ENCODE data around the gene STRADB.
A peak's percentile ranks its signal among the peaks of the same experiment; 100 is the strongest.
"Not testable (repeated sequence)": the region's sequence is repeated elsewhere in the genome, so short reads cannot be mapped to it uniquely, and the experiment has no call there.

STRADB gene

DNA sequence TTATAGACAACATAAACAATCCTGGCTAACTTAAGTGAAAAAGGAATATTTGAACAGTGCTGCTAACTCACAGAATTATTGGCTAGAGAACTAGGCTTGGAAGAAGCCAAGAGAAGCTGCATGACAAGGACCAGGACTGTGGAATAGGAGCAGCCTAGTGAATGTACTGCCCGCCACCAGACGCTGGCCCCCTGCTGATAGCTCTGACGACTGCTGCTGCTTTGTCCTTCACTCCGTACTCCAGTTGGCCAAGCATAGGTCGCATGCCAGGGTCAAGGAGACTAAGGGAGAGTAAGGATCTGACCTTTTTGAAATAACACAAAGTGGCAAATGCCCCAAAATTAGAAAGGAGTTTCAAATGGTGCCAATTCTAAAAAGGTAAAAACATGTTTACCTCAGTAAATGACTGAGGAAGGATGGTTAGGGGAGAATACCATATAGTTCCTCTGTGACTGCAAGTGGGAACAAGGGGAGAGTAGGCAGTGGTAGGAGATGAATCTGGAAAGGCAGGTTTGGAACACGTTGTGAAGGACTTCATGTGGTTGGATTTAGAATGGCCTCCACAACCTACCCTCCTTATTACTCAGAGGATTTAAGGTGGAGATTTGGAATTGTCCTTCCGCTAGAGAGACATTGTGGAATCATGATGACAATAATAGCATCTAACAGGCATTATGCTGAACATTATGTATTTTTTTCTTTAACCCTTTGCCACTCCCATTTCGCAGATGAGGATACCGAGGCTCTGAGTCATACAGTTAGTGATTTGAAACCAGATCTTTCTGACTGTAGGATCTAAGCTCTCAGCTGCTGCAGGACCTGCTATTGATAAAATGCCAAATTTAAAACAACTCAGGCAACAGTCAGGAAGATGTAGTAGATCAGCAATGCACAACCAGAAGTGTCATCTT, 19.5 kb downstream of the STRADB start:
- DNase-seq, result no peak

GRCh38 chr2:201471732-201472393, 20.3 kb downstream of the STRADB start:
- no peak for DNase-seq

DNA sequence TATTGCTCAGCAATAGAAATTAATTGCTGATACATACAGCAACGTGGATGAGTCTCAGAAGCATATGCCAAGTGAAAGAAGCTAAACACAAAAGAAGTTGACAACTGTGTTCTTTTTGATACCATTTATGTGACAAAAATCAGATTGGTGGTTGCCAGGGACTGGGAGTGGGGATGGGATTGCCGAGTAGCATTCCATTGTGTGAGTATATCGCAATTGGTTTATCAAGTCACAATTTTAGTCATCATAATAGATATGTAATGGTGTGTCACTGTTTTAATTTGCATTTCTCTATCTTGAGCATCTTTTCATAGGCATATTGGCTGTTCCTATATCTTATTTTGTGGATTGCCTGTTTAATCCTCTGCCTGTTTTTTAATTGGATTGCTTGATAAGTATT, 20.9 kb downstream of the STRADB start:
- DNase-seq, result no peak

- DNase-seq, result no peak
These were observed 31.0 kb downstream of the STRADB start for GRCh38 chr2:201482543-201482942.

GRCh38 chr2:201483342-201483741, 31.8 kb downstream of the STRADB start:
- DNase-seq, result no peak

DNA sequence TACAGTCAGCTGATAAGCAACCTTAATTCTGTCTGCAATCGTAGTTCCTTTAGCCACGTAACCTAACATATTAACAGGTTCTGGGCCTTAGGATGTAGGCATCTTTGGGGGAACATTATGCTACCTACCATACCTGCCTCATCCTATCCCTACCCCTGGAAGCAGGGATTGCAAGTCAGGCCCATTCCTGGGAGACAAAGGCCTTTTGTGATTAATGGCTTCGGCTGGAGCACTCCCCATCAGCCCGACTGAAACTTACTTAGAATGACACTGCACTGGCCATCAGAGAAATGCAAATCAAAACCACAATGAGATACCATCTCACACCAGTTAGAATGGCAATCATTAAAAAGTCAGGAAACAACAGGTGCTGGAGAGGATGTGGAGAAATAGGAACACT, 32.2 kb downstream of the STRADB start:
- not testable (repeated sequence) for DNase-seq

- DNase-seq, result no peak
These were observed 33.3 kb downstream of the STRADB start for GRCh38 chr2:201484805-201485204.

DNA sequence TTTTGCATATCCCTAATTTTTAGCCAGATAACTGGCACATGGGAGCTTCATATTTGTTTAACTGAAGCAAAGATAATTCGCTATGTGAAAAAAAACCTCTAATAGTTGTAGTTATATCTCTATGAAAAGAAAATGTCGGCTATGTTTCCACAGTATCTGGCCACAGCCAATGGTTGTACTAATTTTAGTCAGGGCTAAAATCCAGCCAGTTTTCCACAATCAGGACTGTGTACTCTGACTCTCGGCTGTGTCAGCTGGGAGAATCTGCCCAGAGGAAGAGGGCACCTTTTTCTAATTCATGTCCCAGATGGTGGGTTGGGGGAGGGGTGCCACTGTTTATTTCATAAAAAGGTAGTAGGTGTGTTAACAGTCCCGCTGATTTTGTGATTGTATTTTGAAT, 38.8 kb downstream of the STRADB start:
- DNase-seq, result no peak

DNA sequence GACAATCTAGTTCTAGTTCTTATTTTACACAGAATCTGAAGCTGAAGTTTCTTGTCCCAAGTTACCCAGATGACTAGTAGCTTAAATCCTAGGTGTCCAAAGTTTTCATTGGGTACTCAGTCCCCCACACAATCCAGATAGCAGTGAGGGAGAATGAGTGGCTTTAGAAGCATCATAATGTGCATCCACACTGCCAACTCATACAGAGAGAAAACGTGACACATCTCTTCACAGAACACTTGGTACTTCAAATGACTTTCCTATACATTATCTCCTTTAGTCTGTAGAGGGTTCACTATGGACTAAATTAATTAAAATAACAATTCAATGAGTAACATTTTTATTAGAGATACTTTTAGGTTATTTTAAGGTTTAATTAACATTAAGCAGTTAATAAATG, 45.2 kb downstream of the STRADB start:
- no peak for DNase-seq

DNA sequence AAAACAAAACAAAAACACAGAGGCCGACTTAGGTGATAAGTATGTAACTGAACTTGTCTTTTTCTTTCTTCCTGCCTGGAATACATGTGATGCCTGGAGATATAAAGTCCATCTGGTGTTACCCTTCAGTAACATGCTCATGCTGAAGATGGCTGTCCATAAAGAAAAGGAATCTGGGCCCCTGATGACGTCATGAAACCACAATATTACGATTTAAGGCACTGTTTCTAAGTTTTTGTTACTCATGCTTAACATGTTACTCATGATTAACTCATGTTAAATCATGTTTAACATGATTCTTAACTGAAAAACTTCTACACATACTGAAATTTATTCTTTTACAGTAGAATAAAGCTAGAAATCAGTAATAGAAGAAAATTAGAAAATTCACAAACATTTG, 49.0 kb downstream of the STRADB start:
- DNase-seq, result no peak

DNA sequence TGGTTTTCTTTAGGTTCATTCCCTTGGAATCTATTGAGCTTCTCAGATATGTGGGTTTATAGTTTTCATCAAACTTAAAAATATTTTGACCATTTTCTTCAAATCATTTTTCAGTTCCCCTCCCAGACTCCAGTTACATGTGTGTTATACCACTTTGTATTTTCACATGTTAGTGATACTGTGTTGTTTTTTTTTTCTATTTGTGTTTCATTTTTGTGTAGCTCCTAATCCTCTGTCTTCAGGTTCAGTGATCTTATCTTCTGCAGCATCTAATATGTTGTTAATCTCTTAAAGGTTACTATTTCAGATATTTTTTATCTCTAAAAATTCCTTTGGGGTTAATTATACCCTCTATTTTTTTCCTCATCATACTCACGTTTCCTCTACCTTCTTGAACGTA, 51.2 kb downstream of the STRADB start:
- no peak for DNase-seq

GRCh38 chr2:201507725-201508124, 56.2 kb downstream of the STRADB start:
- peak; percentile 45 for DNase-seq

DNA sequence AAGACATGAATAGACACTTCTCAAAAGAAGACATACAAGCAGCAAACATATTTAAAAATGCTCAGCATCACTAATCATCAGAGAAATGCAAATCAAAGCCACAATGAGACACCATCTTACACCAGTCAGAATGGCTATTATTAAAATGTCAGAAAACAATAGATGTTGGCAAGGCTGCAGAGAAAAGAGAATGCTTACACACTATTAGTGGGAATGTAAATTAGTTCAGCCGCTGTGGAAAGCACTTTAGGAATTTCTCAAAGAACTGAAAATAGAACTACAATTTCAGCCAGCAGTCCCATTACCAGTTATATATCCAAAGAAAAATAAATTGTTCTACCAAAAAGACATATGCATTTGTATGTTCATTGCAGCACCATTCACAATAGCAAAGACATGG, 61.7 kb downstream of the STRADB start:
- DNase-seq, result no peak

DNA sequence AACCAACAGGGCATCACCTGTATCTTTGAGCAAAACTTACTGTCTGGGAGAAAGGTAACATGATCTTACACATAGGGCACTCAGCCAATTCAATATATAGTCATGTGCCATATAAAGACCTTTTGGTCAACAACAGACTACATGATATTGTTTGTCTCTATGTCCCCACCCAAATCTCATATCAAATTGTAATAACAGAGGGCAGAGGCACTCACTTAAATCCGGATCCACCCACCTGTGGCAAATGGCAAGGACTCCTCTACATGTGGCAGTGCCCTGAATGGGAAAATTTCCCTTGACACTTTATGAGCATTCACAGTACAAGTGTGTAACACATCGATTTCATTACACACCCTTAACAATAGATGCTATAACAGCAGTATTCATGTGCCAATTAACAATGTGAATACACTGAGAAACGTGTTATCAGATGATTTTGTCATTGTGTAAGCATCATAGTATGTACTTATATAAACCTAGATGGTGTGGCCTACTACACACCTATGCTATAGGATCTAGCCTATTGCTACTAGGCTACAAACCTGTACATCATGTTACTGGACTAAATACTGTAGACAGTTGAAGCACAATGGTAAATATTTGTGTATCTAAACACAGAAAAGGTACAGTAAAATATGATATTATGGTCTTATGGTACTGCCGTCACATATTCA, 64.2 kb downstream of the STRADB start:
- no peak for DNase-seq

GRCh38 chr2:201517094-201517493, 65.6 kb downstream of the STRADB start:
- DNase-seq, result no peak

DNA sequence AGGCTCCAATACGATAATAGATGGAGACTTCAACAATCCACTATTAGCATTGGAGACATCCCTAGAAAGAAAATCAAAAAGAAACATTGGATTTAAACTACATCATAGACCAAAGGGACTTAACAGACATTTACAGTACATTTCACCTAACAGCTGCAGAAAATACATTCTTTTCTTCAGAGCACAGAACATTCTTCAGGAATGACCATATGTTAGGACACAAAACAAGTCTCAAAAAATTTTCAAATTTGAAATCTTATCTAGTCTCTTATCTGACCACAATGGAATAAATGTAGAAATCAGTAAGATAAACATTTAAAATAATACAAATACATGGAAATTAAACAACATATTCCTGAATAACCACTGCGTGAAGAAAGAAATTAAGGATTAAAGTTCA, 68.7 kb downstream of the STRADB start:
- DNase-seq, result no peak

- DNase-seq, result no peak
These were observed 71.4 kb downstream of the STRADB start for GRCh38 chr2:201522965-201523364.

GRCh38 chr2:201523506-201523905, 72.0 kb downstream of the STRADB start:
- no peak for DNase-seq

All from stimulated activated CD4-positive, alpha-beta T cell treated with anti-CD3 and anti-CD28 coated beads, Interleukin-15, amount 100 ng/mL, for 24 hours (primary cell).